Smooth muscle cell (in vitro differentiated cells): ENCODE data around the gene ZNF518B. TPM values are rescaled to one million over a fixed set of nuclear protein-coding genes. Genes with fewer than 3 reads are reported as not detected.

Source experiments
- DNase-seq: peaks from one replicate; lab custom pipeline; 2025; ENCODE audit not compliant: unreplicated experiment; lab: John Stamatoyannopoulos, UW
- H2AFZ ChIP-seq: fragments of 200-600 bp; sonication (generic); 2 replicates; pipeline ENCODE4 v1.6.0; 2016; ENCODE audit warnings: antibody characterized with exemption, low read depth, mild to moderate bottlenecking
- H3F3A ChIP-seq: fragments of 200-600 bp; sonication (generic); 2 replicates; pipeline ENCODE4 v1.6.0; 2017; ENCODE audit warnings: antibody characterized with exemption, low read depth
- H3K27ac ChIP-seq: fragments of 200-600 bp; sonication (generic); 2 replicates; pipeline ENCODE4 v1.5.1; 2016; ENCODE audit warnings: low read depth, mild to moderate bottlenecking
- H3K27me3 ChIP-seq: fragments of 200-600 bp; sonication (generic); 2 replicates; pipeline ENCODE4 v1.6.1; 2016; ENCODE audit warnings: low read depth, mild to moderate bottlenecking
- H3K36me3 ChIP-seq: fragments of 200-600 bp; sonication (generic); 2 replicates; pipeline ENCODE4 v1.5.1; 2016; ENCODE audit warnings: low read depth
- H3K4me1 ChIP-seq: fragments of 200-600 bp; sonication (generic); 2 replicates; pipeline ENCODE4 v1.5.1; 2016; ENCODE audit warnings: low read depth
- H3K4me2 ChIP-seq: fragments of 200-600 bp; sonication (generic); 2 replicates; pipeline ENCODE4 v1.6.0; 2016; ENCODE audit warnings: mild to moderate bottlenecking
- H3K4me3 ChIP-seq: fragments of 200-600 bp; sonication (generic); 2 replicates; pipeline ENCODE4 v1.5.1; 2016; ENCODE audit warnings: mild to moderate bottlenecking
- H3K79me2 ChIP-seq: fragments of 200-600 bp; sonication (generic); 2 replicates; pipeline ENCODE4 v1.6.0; 2016; ENCODE audit warnings: low read depth, mild to moderate bottlenecking
- H3K9ac ChIP-seq: fragments of 200-600 bp; sonication (generic); 2 replicates; pipeline ENCODE4 v1.6.0; 2016; ENCODE audit warnings: low read depth
- H3K9me3 ChIP-seq: fragments of 200-600 bp; sonication (generic); replicated peaks from 2 replicates; pipeline ENCODE4 v1.5.1; 2016; ENCODE audit warnings: low read depth
- H4K20me1 ChIP-seq: fragments of 200-600 bp; sonication (generic); 2 replicates; pipeline ENCODE4 v1.6.0; 2016; ENCODE audit warnings: low read depth
- WGBS: methylation state at CpG from one replicate; pipeline ENCODE4 v1.1.7; 2016; ENCODE audit warnings: low lambda C conversion rate; 5-methylcytosine and 5-hydroxymethylcytosine counted together
- polyA plus RNA-seq: library from polyadenylated mRNA; unstranded; fragments of >200 nt; fragmentation: Nextera tagmentation; extraction: Ambion mirVana; gene quantifications from 2 replicates; pipeline ENCODE4 v1.2.1, GENCODE V29; 2016
- total RNA-seq: library from RNA; depleted of rRNA; stranded (reverse); fragments of >200 nt; gene quantifications from 2 replicates; pipeline ENCODE4 v1.2.3, GENCODE V29; 2014
- TF ChIP-seq, protein P1 (sequence below): fragments of 200-600 bp; sonication (generic); IDR thresholded peaks from 2 replicates; pipeline ENCODE4 v1.5.1; 2017; ENCODE audit warnings: borderline replicate concordance, mild to moderate bottlenecking, antibody characterized with exemption; ENCODE audit not compliant: insufficient read depth, poor library complexity, severe bottlenecking

The ZNF518B gene
- total and polyA plus RNA-seq, 2 experiments from 2014 or later, result 14.1 to 119 TPM

DNA sequence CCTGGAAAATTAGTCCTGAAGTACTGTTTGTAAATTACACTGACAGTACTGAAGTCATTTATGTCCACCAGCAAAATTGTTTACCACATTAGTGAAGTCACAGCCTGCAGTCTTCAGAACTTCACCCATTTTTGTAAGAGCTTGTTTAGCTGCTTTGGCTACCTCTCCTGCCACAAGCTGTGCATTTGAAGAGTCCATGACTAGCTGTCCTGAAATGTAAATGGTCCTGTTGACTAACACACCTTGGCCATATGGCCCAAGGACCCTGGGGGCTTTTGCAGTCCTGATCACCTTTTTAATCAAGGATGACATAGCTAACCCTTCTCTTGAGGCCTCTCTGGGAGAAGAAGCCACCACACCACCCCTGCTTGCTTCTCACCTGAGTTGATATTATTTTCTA, 21.4 kb upstream of the ZNF518B start:
- H3K79me2 ChIP-seq, result no peaks in the 10 kb centered on the region
- no peak overlapping the region for H3K27ac ChIP-seq
- H4K20me1 ChIP-seq, result no peaks in the 10 kb centered on the region
- no peaks in the 10 kb centered on the region for H3K36me3 ChIP-seq
- no peaks in the 10 kb centered on the region for H3F3A ChIP-seq
- H3K27me3 ChIP-seq, result no peaks in the 10 kb centered on the region
- no peak overlapping the region for H3K9ac ChIP-seq
- no peak overlapping the region for H3K4me2 ChIP-seq
- TF ChIP-seq, protein P1, sequence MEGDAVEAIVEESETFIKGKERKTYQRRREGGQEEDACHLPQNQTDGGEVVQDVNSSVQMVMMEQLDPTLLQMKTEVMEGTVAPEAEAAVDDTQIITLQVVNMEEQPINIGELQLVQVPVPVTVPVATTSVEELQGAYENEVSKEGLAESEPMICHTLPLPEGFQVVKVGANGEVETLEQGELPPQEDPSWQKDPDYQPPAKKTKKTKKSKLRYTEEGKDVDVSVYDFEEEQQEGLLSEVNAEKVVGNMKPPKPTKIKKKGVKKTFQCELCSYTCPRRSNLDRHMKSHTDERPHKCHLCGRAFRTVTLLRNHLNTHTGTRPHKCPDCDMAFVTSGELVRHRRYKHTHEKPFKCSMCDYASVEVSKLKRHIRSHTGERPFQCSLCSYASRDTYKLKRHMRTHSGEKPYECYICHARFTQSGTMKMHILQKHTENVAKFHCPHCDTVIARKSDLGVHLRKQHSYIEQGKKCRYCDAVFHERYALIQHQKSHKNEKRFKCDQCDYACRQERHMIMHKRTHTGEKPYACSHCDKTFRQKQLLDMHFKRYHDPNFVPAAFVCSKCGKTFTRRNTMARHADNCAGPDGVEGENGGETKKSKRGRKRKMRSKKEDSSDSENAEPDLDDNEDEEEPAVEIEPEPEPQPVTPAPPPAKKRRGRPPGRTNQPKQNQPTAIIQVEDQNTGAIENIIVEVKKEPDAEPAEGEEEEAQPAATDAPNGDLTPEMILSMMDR, result no peak
- H3K9me3 ChIP-seq, result no peaks in the 10 kb centered on the region
- no peaks in the 10 kb centered on the region for H3K4me1 ChIP-seq
- H2AFZ ChIP-seq, result no peak overlapping the region
- no peak overlapping the region for H3K4me3 ChIP-seq
- DNase-seq, result no peak

DNA sequence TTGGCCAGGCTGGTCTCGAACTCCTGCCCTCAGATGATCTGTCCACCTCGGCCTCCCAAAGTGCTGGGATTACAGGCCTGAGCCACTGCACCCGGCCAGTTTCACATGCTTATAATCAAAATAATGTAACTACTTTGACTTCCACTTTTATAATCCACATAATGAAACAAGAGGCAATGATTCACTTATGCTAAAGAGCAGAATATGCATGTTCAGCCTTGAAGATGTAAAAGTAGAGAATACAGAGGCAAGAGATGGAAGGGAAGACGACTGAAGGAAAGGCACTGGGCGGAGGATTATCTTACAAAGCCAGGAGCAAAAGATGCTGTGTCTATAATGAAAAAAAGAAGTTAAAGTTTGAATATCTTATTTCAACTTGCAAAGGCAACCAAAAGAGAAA, 13.3 kb upstream of the ZNF518B start:
- Histone ChIP-seq H3K36me3 (no peaks in the 10 kb centered on the region), H4K20me1 (no peaks in the 10 kb centered on the region), H3F3A (no peaks in the 10 kb centered on the region), H3K27me3 (no peaks in the 10 kb centered on the region), H3K9me3 (no peaks in the 10 kb centered on the region), H3K4me3 (no peak overlapping the region), H2AFZ (no peak overlapping the region), H3K79me2 (no peaks in the 10 kb centered on the region), H3K4me1 (no peaks in the 10 kb centered on the region), H3K4me2 (no peak overlapping the region), H3K9ac (no peak overlapping the region), H3K27ac (no peak overlapping the region)
- TF ChIP-seq, protein P1, result no peak
- DNase-seq, result no peak
- 95% methylated on average over 5 of the region's 5 CpGs for WGBS

DNA sequence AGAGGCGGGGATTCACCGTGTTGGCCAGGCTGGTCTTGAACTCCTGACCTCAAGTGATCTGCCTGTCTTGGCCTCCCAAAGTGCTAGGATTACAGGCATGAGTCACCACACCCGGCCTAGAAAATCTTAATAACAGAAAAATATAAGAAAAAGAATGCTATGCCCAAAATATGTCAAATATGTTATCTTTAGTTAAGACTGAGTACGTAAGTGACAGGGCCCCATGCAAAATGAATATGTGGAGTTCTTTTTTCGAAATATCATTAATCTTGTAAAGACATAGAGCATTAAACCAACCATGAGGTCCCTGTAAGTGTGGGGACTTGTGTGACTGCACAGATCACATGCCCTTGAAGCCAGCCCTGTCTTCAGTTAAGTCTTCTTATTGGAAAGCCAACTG, 8.9 kb upstream of the ZNF518B start:
- H3K36me3 ChIP-seq, result no peaks in the 10 kb centered on the region
- no peak for DNase-seq
- no peaks in the 10 kb centered on the region for H4K20me1 ChIP-seq
- TF ChIP-seq, protein P1, result no peak
- no peaks in the 10 kb centered on the region for H3K79me2 ChIP-seq
- WGBS, result 89% methylated on average over 5 of the region's 5 CpGs
- H3K27me3 ChIP-seq, result peaks cover 12% of the 10 kb centered on the region
- H3F3A ChIP-seq, result no peaks in the 10 kb centered on the region
- no peak overlapping the region for H3K4me3 ChIP-seq
- no peak overlapping the region for H2AFZ ChIP-seq
- no peak overlapping the region for H3K4me2 ChIP-seq
- no peaks in the 10 kb centered on the region for H3K9me3 ChIP-seq
- H3K4me1 ChIP-seq, result no peaks in the 10 kb centered on the region
- no peak overlapping the region for H3K9ac ChIP-seq
- no peak overlapping the region for H3K27ac ChIP-seq

DNA sequence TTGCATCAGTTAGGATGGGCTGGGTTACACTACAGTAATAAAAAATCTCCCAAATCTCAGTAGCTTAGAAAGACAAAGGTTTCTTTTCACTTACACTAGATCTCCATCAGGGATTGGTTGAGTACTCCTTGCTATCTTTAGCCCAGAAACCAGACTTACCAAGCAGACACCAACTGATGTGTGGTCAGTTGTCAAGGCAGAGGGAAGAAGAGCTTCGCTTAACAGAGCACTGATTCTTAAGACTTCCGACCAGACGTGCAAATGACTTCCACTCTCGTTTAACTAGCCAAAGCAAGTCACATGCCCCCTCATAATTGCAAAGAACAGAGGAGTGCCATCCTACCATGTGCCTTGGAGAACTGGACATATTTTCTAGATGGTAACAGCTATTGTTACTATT, 5.7 kb upstream of the ZNF518B start:
- no peaks in the 10 kb centered on the region for H3K36me3 ChIP-seq
- TF ChIP-seq, protein P1, result no peak
- no peak overlapping the region for H3K27ac ChIP-seq
- no peak for DNase-seq
- H2AFZ ChIP-seq, result no peak overlapping the region
- H3K79me2 ChIP-seq, result no peaks in the 10 kb centered on the region
- H3K9ac ChIP-seq, result no peak overlapping the region
- H3K4me3 ChIP-seq, result no peak overlapping the region
- peaks cover 12% of the 10 kb centered on the region for H3K27me3 ChIP-seq
- 77% methylated on average over 4 of the region's 4 CpGs for WGBS
- no peak overlapping the region for H3K4me2 ChIP-seq
- H3F3A ChIP-seq, result peaks cover 3% of the 10 kb centered on the region
- no peaks in the 10 kb centered on the region for H3K4me1 ChIP-seq
- H3K9me3 ChIP-seq, result no peaks in the 10 kb centered on the region
- H4K20me1 ChIP-seq, result no peaks in the 10 kb centered on the region
